Endothelial cell of umbilical vein (primary cell): ENCODE measurements around the gene ZDHHC14. TPM values are rescaled to one million over a fixed set of nuclear protein-coding genes. Genes with fewer than 3 reads are reported as not detected.

Source experiments
- BruUV-seq: library from RNA; stranded (reverse); fragments of 400-500 nt; replicated peaks from 2 replicates; lab custom pipeline; 2021; lab: Mats Ljungman, UMichigan
- CTCF ChIA-PET: fragments of 300-600, 350-600 bp; sonication (Branson Sonifier 250); formaldehyde crosslinking; loops from one replicate; lab custom pipeline; 2021; ENCODE audit warnings: antibody characterized with exemption, inconsistent platforms; lab: Charles Lee
- POLR2A ChIA-PET: fragments of 300-600, 350-600 bp; sonication (Branson Sonifier 250); formaldehyde crosslinking; loops from one replicate; lab custom pipeline; 2021; ENCODE audit warnings: antibody characterized with exemption, inconsistent platforms; lab: Charles Lee
- DNase-seq: peaks from one replicate; pipeline ENCODE4 v3.0.0-alpha.2; 2011; ENCODE audit warnings: low read depth, low spot score
- FAIRE-seq: peaks from 2 replicates; lab custom pipeline; 2011; peaks lifted over from hg19 to GRCh38; lab: Jason Lieb, UNC
- H2AFZ ChIP-seq: 2 replicates; pipeline ENCODE4 v1.6.0; 2012; ENCODE audit warnings: low read depth, low read length, control low read depth, inconsistent platforms
- H3K27ac ChIP-seq: 2 replicates; pipeline ENCODE4 v1.5.1; 2011; ENCODE audit warnings: low read depth, mild to moderate bottlenecking, control low read depth, low read length, moderate library complexity; ENCODE audit not compliant: insufficient read depth
- H3K27me3 ChIP-seq, 2 experiments: 2 replicates each; pipeline versions ENCODE4 v1.6.0 to v1.6.1; 2011; ENCODE audit warnings: low read length in 2 of 2, mixed read lengths in 1 of 2; ENCODE audit not compliant: control insufficient read depth in 2 of 2, insufficient read depth in 2 of 2
- H3K36me3 ChIP-seq, 2 experiments: 2 replicates in 1 of 2; 3 replicates in 1 of 2; pipeline ENCODE4 v1.5.1; 2011; ENCODE audit warnings: low read length in 2 of 2, mild to moderate bottlenecking in 1 of 2, moderate library complexity in 1 of 2; ENCODE audit not compliant: control insufficient read depth in 2 of 2, insufficient read depth in 2 of 2; ENCODE audit errors: extremely low read depth in 1 of 2
- H3K4me1 ChIP-seq: 3 replicates; pipeline ENCODE4 v1.5.1; 2011; ENCODE audit warnings: mild to moderate bottlenecking, low read length; ENCODE audit not compliant: control insufficient read depth, insufficient read depth; ENCODE audit errors: extremely low read depth
- H3K4me2 ChIP-seq: 2 replicates; pipeline ENCODE4 v1.6.1; 2011; ENCODE audit warnings: low read length, control low read depth, mixed read lengths; ENCODE audit not compliant: insufficient read depth
- H3K4me3 ChIP-seq, 3 experiments: fragments of 200-600 bp in 1 of 3; sonication (generic), shearing (Covaris generic) in 1 of 3; replicated peaks in 1 of 3; 2 replicates each; pipeline ENCODE4 v1.5.1; 2011 to 2016; ENCODE audit warnings: control low read depth in 3 of 3, low read length in 3 of 3, mild to moderate bottlenecking in 2 of 3, inconsistent platforms in 1 of 3, low read depth in 1 of 3, moderate library complexity in 1 of 3; ENCODE audit not compliant: insufficient read depth in 1 of 3
- H3K79me2 ChIP-seq: 2 replicates; pipeline ENCODE4 v1.6.0; 2012; ENCODE audit warnings: low read length, inconsistent platforms; ENCODE audit not compliant: control insufficient read depth, insufficient read depth
- H3K9ac ChIP-seq: replicated peaks from 2 replicates; pipeline ENCODE3; 2011; ENCODE audit warnings: low read length, control low read depth; ENCODE audit not compliant: insufficient read depth; ENCODE audit errors: extremely low read depth
- H3K9me1 ChIP-seq: replicated peaks from 3 replicates; pipeline ENCODE4 v1.6.0; 2011; ENCODE audit warnings: mild to moderate bottlenecking, low read length; ENCODE audit not compliant: control insufficient read depth, insufficient read depth; ENCODE audit errors: extremely low read depth
- H3K9me3 ChIP-seq: replicated peaks from 2 replicates; pipeline ENCODE4 v1.5.1; 2012; ENCODE audit warnings: low read length, inconsistent platforms; ENCODE audit not compliant: control insufficient read depth, insufficient read depth
- H4K20me1 ChIP-seq: replicated peaks from 2 replicates; pipeline ENCODE3; 2011; ENCODE audit warnings: mild to moderate bottlenecking, low read length; ENCODE audit not compliant: control insufficient read depth, insufficient read depth; ENCODE audit errors: extremely low read depth
- EZH2 ChIP-seq: IDR thresholded peaks from 2 replicates; pipeline ENCODE4 v1.6.1; 2012; ENCODE audit warnings: borderline replicate concordance, low read depth, mild to moderate bottlenecking, moderate library complexity, low read length, inconsistent platforms; ENCODE audit not compliant: severe bottlenecking
- JUN ChIP-seq: IDR thresholded peaks from 2 replicates; pipeline ENCODE4 v1.6.1; 2011; ENCODE audit warnings: borderline replicate concordance, low read depth; ENCODE audit not compliant: insufficient read length, insufficient read depth
- MYC ChIP-seq: IDR thresholded peaks from one replicate; pipeline ENCODE4 v1.6.1; 2011; ENCODE audit warnings: mild to moderate bottlenecking, low read depth, low read length
- POLR2AphosphoS5 ChIP-seq: IDR thresholded peaks from 2 replicates; pipeline ENCODE4 v1.6.1; 2012; ENCODE audit warnings: low read depth, mild to moderate bottlenecking, control low read depth, low read length, moderate library complexity; ENCODE audit not compliant: insufficient read depth
- dilution Hi-C: fragments of 300-500 bp; cut with MboI; formaldehyde crosslinking; loops from one replicate; pipeline ENCODE4 v1.15.0; 2019; ENCODE audit warnings: low sequenced_read_pairs; ENCODE audit not compliant: extremely low pct_ligation_motif_present
- intact Hi-C: fragments of 100-400 bp; cut with micrococcal nuclease; formaldehyde crosslinking; loops from one replicate; pipeline ENCODE4 v1.10.0; 2022
- polyA plus RNA-seq, 4 experiments: library from polyadenylated mRNA; depleted of rRNA in 3 of 4; stranded (reverse) in 3 of 4; unstranded in 1 of 4; fragments of >200 nt; gene quantifications; 2 replicates each; pipeline versions ENCODE4 v1.2.1 to v1.2.3, GENCODE V29; 2011 to 2012; ENCODE audit warnings: missing spikeins in 1 of 4
- total RNA-seq: library from RNA; stranded (reverse); gene quantifications from 2 replicates; pipeline ENCODE4 v1.2.3, GENCODE V29; 2021
- TF ChIP-seq, protein P1 (sequence below): IDR thresholded peaks from 2 replicates; pipeline ENCODE4 v1.6.1; 2011; ENCODE audit not compliant: insufficient read depth, insufficient read length
- TF ChIP-seq, protein P2 (sequence below), 2 donors: IDR thresholded peaks; 1 replicate in 1 of 2; 2 replicates in 1 of 2; pipeline ENCODE4 v1.5.1; 2011; ENCODE audit warnings: low read length in 2 of 2, mild to moderate bottlenecking in 2 of 2, moderate library complexity in 2 of 2, control low read depth in 1 of 2, inconsistent platforms in 1 of 2, low read depth in 1 of 2; ENCODE audit not compliant: insufficient read depth in 1 of 2; ENCODE audit errors: extremely low read depth in 1 of 2

Gene ZDHHC14
- total and polyA plus RNA-seq, 2 donors (not counting 3 experiments of a cell fraction or from before 2014, with no cell fraction given) = 23.0 to 25.6 TPM

DNA sequence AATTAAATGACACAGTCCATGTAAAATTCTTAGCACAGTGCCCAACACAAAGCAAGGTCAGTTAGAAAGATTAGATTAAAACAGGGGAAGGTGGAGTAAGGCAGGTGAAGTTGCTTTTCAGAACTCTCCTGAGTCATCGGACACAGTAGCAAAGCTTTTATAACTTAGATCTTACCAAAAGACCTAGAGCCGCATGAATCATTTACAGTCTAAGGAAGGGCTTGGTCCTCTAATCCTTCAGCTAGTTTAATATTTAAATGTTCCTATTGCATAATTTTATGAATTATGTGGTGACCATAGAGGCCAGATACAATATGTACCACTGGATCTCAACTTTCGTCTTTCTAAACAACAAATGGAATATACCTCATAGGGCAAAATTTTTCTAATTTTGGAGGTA, 240.0 kb downstream of the ZDHHC14 start:
- FAIRE-seq (no peak), DNase-seq (no peak)
- Histone ChIP-seq H3K9ac (no peak overlapping the region), H3K4me3 (no peak overlapping the region), H3K4me2 (no peak overlapping the region), H3K4me1 (no peaks in the 10 kb centered on the region), H3K27me3 (no peaks in the 10 kb centered on the region), H3K27ac (no peak overlapping the region), H3K9me1 (no peaks in the 10 kb centered on the region), H3K79me2 (no peaks in the 10 kb centered on the region), H3K36me3 (no peaks in the 10 kb centered on the region), H3K9me3 (no peaks in the 10 kb centered on the region), H4K20me1 (no peaks in the 10 kb centered on the region), H2AFZ (no peak overlapping the region)
- dilution Hi-C loops (no loop called here), intact Hi-C loops (loop anchor here (2.0 kb wide), 1 partner anchor 76 kb away; no protein-coding TSS in a partner anchor)
- CTCF ChIA-PET = no interaction called here
- TF ChIP-seq, protein P1, sequence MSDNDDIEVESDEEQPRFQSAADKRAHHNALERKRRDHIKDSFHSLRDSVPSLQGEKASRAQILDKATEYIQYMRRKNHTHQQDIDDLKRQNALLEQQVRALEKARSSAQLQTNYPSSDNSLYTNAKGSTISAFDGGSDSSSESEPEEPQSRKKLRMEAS = no peak
- TF ChIP-seq POLR2AphosphoS5 = no peak
- TF ChIP-seq MYC = no peak
- TF ChIP-seq EZH2 = no peak
- POLR2A ChIA-PET = no interaction called here
- no TSS peak for BruUV-seq

GRCh38 chr6:157621406-157621805, 240.4 kb downstream of the ZDHHC14 start:
- FAIRE-seq = no peak

More at GRCh38 chr6:157621406-157621805, 240.4 kb downstream of the ZDHHC14 start:
- no TSS peak for BruUV-seq
- dilution Hi-C loops (no loop called here), intact Hi-C loops (loop anchor here (2.0 kb wide), 1 partner anchor 75 kb away; no protein-coding TSS in a partner anchor)
- no peak overlapping the region for H3K9ac ChIP-seq
- no peaks in the 10 kb centered on the region for H3K9me3 ChIP-seq
- CTCF ChIA-PET = no interaction called here
- no peaks in the 10 kb centered on the region for H3K9me1 ChIP-seq
- no peaks in the 10 kb centered on the region for H3K36me3 ChIP-seq
- H2AFZ ChIP-seq = no peak overlapping the region
- TF ChIP-seq POLR2AphosphoS5 (no peak), MYC (no peak), JUN (no peak)
- TF ChIP-seq, protein P2, sequence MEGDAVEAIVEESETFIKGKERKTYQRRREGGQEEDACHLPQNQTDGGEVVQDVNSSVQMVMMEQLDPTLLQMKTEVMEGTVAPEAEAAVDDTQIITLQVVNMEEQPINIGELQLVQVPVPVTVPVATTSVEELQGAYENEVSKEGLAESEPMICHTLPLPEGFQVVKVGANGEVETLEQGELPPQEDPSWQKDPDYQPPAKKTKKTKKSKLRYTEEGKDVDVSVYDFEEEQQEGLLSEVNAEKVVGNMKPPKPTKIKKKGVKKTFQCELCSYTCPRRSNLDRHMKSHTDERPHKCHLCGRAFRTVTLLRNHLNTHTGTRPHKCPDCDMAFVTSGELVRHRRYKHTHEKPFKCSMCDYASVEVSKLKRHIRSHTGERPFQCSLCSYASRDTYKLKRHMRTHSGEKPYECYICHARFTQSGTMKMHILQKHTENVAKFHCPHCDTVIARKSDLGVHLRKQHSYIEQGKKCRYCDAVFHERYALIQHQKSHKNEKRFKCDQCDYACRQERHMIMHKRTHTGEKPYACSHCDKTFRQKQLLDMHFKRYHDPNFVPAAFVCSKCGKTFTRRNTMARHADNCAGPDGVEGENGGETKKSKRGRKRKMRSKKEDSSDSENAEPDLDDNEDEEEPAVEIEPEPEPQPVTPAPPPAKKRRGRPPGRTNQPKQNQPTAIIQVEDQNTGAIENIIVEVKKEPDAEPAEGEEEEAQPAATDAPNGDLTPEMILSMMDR (IDR thresholded peaks at IDR 0.05; ENCODE audit: extremely low read depth in 1 of 2, insufficient read depth in 1 of 2, low read depth in 1 of 2, low read length in 2 of 2) = no peak
- no peak overlapping the region for H3K4me3 ChIP-seq
- POLR2A ChIA-PET = no interaction called here
- no peak overlapping the region for H3K4me2 ChIP-seq
- DNase-seq = no peak
- no peaks in the 10 kb centered on the region for H3K4me1 ChIP-seq
- no peaks in the 10 kb centered on the region for H4K20me1 ChIP-seq
- H3K27me3 ChIP-seq = no peaks in the 10 kb centered on the region
- H3K27ac ChIP-seq = no peak overlapping the region
- no peaks in the 10 kb centered on the region for H3K79me2 ChIP-seq
